OCI-LY1 (cell line): Measurements from ENCODE around the gene SPIB.

ENCODE experiments used
- H2AFZ ChIP-seq: fragments of 200-600 bp; sonication (generic), shearing (Covaris generic); 2 replicates; pipeline ENCODE4 v1.6.0; 2014; ENCODE audit warnings: antibody characterized with exemption, mild to moderate bottlenecking, low read length
- H3F3A ChIP-seq: fragments of 200-600 bp; sonication (generic), shearing (Covaris generic); 2 replicates; pipeline ENCODE4 v1.6.0; 2014; ENCODE audit warnings: mild to moderate bottlenecking, antibody characterized with exemption, low read length, moderate library complexity; ENCODE audit not compliant: insufficient read depth
- H3K27ac ChIP-seq: fragments of 200-600 bp; sonication (generic); 2 replicates; pipeline ENCODE4 v1.5.1; 2014; ENCODE audit warnings: low read length, mixed run types, mild to moderate bottlenecking, low read depth; ENCODE audit not compliant: poor library complexity, severe bottlenecking
- H3K27me3 ChIP-seq: fragments of 200-600 bp; sonication (generic); 2 replicates; pipeline ENCODE4 v1.6.0; 2014; ENCODE audit warnings: antibody characterized with exemption, mild to moderate bottlenecking, low read length, moderate library complexity; ENCODE audit not compliant: insufficient read depth
- H3K36me3 ChIP-seq: fragments of 200-600 bp; sonication (generic); 2 replicates; pipeline ENCODE4 v1.6.1; 2014; ENCODE audit warnings: mild to moderate bottlenecking, antibody characterized with exemption, low read length, moderate library complexity, mixed read lengths; ENCODE audit not compliant: insufficient read depth
- H3K4me1 ChIP-seq: fragments of 200-600 bp; sonication (generic); 2 replicates; pipeline ENCODE4 v1.5.1; 2014; ENCODE audit warnings: mild to moderate bottlenecking, low read length, moderate library complexity; ENCODE audit not compliant: insufficient read depth, severe bottlenecking
- H3K4me2 ChIP-seq: fragments of 200-600 bp; sonication (generic), shearing (Covaris generic); 2 replicates; pipeline ENCODE4 v1.6.1; 2014; ENCODE audit warnings: low read length
- H3K4me3 ChIP-seq: fragments of 200-600 bp; sonication (generic); 2 replicates; pipeline ENCODE4 v1.5.1; 2014; ENCODE audit warnings: low read length, low read depth, mild to moderate bottlenecking, mixed read lengths; ENCODE audit not compliant: poor library complexity, severe bottlenecking
- H3K79me2 ChIP-seq: fragments of 200-600 bp; shearing (Covaris generic); 2 replicates; pipeline ENCODE4 v1.6.1; 2016; ENCODE audit warnings: mixed run types, low read length, mixed read lengths; ENCODE audit not compliant: insufficient read depth
- H3K9ac ChIP-seq: fragments of 200-600 bp; sonication (generic), shearing (Covaris generic); 2 replicates; pipeline ENCODE4 v1.6.1; 2014; ENCODE audit warnings: mild to moderate bottlenecking, low read length, mixed read lengths
- H3K9me2 ChIP-seq: fragments of 200-600 bp; sonication (generic), shearing (Covaris generic); 2 replicates; pipeline ENCODE4 v1.6.1; 2014; ENCODE audit warnings: low read depth, mild to moderate bottlenecking, low read length, mixed read lengths
- H3K9me3 ChIP-seq: fragments of 200-600 bp; shearing (Covaris generic); 2 replicates; pipeline ENCODE4 v1.6.1; 2014; ENCODE audit warnings: low read length, mixed read lengths
- H4K20me1 ChIP-seq: fragments of 200-600 bp; sonication (generic), shearing (Covaris generic); 2 replicates; pipeline ENCODE4 v1.6.0; 2016; ENCODE audit warnings: mild to moderate bottlenecking, low read length; ENCODE audit not compliant: insufficient read depth
- EZH2 ChIP-seq: fragments of 200-600 bp; sonication (generic), shearing (Covaris generic); IDR thresholded peaks from 2 replicates; pipeline ENCODE4 v1.8.0; 2017; ENCODE audit warnings: borderline replicate concordance, mixed run types, mild to moderate bottlenecking, antibody characterized with exemption, low read length, moderate library complexity, mixed read lengths
- TF ChIP-seq, protein P1 (sequence below): fragments of 200-600 bp; sonication (generic), shearing (Covaris generic); IDR thresholded peaks from 2 replicates; pipeline ENCODE4 v1.5.1; 2017; ENCODE audit warnings: mild to moderate bottlenecking, antibody characterized with exemption, low read length, moderate library complexity, mixed read lengths

SPIB gene

GRCh38 chr19:50480281-50481111, 61.8 kb downstream of the SPIB start:
- H3K9ac ChIP-seq = no peak overlapping the region

More at GRCh38 chr19:50480281-50481111, 61.8 kb downstream of the SPIB start:
- H3K4me3 ChIP-seq = no peak overlapping the region
- H4K20me1 ChIP-seq = no peaks in the 10 kb centered on the region
- H3K4me2 ChIP-seq = no peak overlapping the region
- peaks cover 5% of the 10 kb centered on the region for H3K9me3 ChIP-seq
- H3K27me3 ChIP-seq = no peaks in the 10 kb centered on the region
- TF ChIP-seq, protein P1, sequence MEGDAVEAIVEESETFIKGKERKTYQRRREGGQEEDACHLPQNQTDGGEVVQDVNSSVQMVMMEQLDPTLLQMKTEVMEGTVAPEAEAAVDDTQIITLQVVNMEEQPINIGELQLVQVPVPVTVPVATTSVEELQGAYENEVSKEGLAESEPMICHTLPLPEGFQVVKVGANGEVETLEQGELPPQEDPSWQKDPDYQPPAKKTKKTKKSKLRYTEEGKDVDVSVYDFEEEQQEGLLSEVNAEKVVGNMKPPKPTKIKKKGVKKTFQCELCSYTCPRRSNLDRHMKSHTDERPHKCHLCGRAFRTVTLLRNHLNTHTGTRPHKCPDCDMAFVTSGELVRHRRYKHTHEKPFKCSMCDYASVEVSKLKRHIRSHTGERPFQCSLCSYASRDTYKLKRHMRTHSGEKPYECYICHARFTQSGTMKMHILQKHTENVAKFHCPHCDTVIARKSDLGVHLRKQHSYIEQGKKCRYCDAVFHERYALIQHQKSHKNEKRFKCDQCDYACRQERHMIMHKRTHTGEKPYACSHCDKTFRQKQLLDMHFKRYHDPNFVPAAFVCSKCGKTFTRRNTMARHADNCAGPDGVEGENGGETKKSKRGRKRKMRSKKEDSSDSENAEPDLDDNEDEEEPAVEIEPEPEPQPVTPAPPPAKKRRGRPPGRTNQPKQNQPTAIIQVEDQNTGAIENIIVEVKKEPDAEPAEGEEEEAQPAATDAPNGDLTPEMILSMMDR = no peak
- TF ChIP-seq EZH2 = no peak
- peaks cover 76% of the 10 kb centered on the region for H3K36me3 ChIP-seq
- no peak overlapping the region for H2AFZ ChIP-seq
- no peaks in the 10 kb centered on the region for H3K79me2 ChIP-seq
- H3K27ac ChIP-seq = no peak overlapping the region
- H3F3A ChIP-seq = no peaks in the 10 kb centered on the region
- peaks cover 11% of the 10 kb centered on the region for H3K4me1 ChIP-seq
- H3K9me2 ChIP-seq = no peaks in the 10 kb centered on the region
